Caco-2 (cell line): ENCODE measurements around the gene OR51G1. TPM values are rescaled to one million over a fixed set of nuclear protein-coding genes. Genes with fewer than 3 reads are reported as not detected.

ENCODE experiments used
- BruUV-seq: library from RNA; stranded (reverse); fragments of 400-500 nt; replicated peaks from 2 replicates; lab custom pipeline; 2021; lab: Mats Ljungman, UMichigan
- CTCF ChIA-PET: fragments of 300-600 bp; sonication (Branson Sonifier 250); formaldehyde crosslinking; loops from one replicate; lab custom pipeline; 2022; ENCODE audit warnings: antibody characterized with exemption; lab: Charles Lee
- POLR2A ChIA-PET: fragments of 300-600 bp; sonication (Branson Sonifier 250); formaldehyde crosslinking; loops from one replicate; lab custom pipeline; 2022; ENCODE audit warnings: antibody characterized with exemption; lab: Charles Lee
- DNase-seq, 2 experiments: peaks; one replicate each; pipeline versions ENCODE4 v3.0.0 to v3.0.0-alpha.2; 2020 to 2022
- H3K27me3 ChIP-seq: replicated peaks from 2 replicates; pipeline ENCODE4 v1.6.0; 2011; ENCODE audit warnings: low read length; ENCODE audit not compliant: control insufficient read depth, insufficient read depth
- H3K36me3 ChIP-seq: 2 replicates; pipeline ENCODE4 v1.5.1; 2011; ENCODE audit warnings: low read length; ENCODE audit not compliant: control insufficient read depth, insufficient read depth
- H3K4me1 ChIP-seq: fragments of 250-450 bp; sonication (Bioruptor Pico); 2 replicates; pipeline ENCODE4 v1.5.1; 2020; ENCODE audit warnings: mild to moderate bottlenecking
- H3K4me3 ChIP-seq: 2 replicates; pipeline ENCODE4 v1.5.1; 2011; ENCODE audit warnings: low read depth, mild to moderate bottlenecking, control low read depth, low read length
- H3K9me3 ChIP-seq: fragments of 250-450 bp; sonication (Bioruptor Pico); 2 replicates; pipeline ENCODE4 v1.5.1; 2020; ENCODE audit warnings: mild to moderate bottlenecking, moderate library complexity
- H3K27ac Mint-ChIP-seq: one replicate; pipeline ENCODE4 v1.8.0; 2022; ENCODE audit warnings: mixed read lengths; ENCODE audit not compliant: unreplicated experiment
- H3K27me3 Mint-ChIP-seq: one replicate; pipeline ENCODE4 v1.8.0; 2022; ENCODE audit warnings: mixed read lengths; ENCODE audit not compliant: insufficient read depth, unreplicated experiment
- H3K36me3 Mint-ChIP-seq: one replicate; pipeline ENCODE4 v1.8.0; 2022; ENCODE audit warnings: mild to moderate bottlenecking, mixed read lengths; ENCODE audit not compliant: insufficient read depth, unreplicated experiment
- H3K4me1 Mint-ChIP-seq: one replicate; pipeline ENCODE4 v1.8.0; 2022; ENCODE audit warnings: low read depth, mixed read lengths; ENCODE audit not compliant: unreplicated experiment
- H3K4me3 Mint-ChIP-seq: one replicate; pipeline ENCODE4 v1.8.0; 2022; ENCODE audit warnings: mild to moderate bottlenecking, moderate library complexity, mixed read lengths; ENCODE audit not compliant: unreplicated experiment
- H3K9me3 Mint-ChIP-seq: one replicate; pipeline ENCODE4 v1.8.0; 2022; ENCODE audit warnings: mixed read lengths; ENCODE audit not compliant: unreplicated experiment
- intact Hi-C: fragments of 100-400 bp; cut with micrococcal nuclease; formaldehyde crosslinking; loops from one replicate; pipeline ENCODE4 v1.10.0; 2022; ENCODE audit not compliant: unreplicated experiment
- total RNA-seq: library from RNA; stranded (reverse); gene quantifications from 2 replicates; pipeline ENCODE4 v1.2.3, GENCODE V29; 2022
- TF ChIP-seq, protein P1 (sequence below), 2 experiments: fragments of 200-600 bp in 1 of 2; IDR thresholded peaks; 1 replicate in 1 of 2; 2 replicates in 1 of 2; pipeline versions ENCODE4 v1.5.1 to v1.8.0; 2011 to 2022; ENCODE audit warnings: antibody characterized with exemption in 1 of 2, control low read depth in 1 of 2, inconsistent platforms in 1 of 2, low read depth in 1 of 2, low read length in 1 of 2, mild to moderate bottlenecking in 1 of 2, moderate library complexity in 1 of 2; ENCODE audit not compliant: insufficient read depth in 1 of 2, severe bottlenecking in 1 of 2, unreplicated experiment in 1 of 2

OR51G1 gene
- total RNA-seq, 1 experiment from 2014 or later, result not detected

DNA sequence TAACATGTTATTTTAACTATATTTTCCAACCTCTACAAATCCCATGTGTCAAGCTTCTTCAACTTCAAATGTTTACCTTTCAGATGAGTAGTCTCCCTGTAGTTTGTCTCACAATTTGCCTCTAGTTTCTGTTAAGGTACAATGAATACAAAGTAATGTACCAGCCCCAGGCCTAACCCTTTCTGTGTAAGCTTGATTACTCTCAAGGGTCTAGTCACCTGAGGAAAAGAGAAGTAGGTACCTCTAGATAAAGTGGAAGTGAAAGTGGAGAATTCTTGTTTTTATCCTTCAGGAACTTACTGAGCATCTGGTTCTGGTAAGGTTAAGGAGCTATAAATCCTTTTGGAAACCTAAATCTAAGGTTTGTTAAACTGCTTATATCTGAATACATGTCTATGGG, 20.7 kb downstream of the OR51G1 start, which contains the start of gene OR51A7:
Gene OR51A7, plus strand, starts transcription at position 300 of the 400 bp plus-strand sequence. CDS start 3,587 bp downstream, outside the sequence.
- no peaks in the 10 kb centered on the region for H3K36me3 ChIP-seq
- Mint-ChIP-seq H3K27me3 (peaks cover 14% of the 10 kb centered on the region), H3K36me3 (no peaks in the 10 kb centered on the region), H3K4me1 (no peaks in the 10 kb centered on the region), H3K9me3 (no peaks in the 10 kb centered on the region), H3K4me3 (no peak within 1 kb of the TSS), H3K27ac (no peak within 1 kb of the TSS)
- intact Hi-C loops, result no loop called here
- TF ChIP-seq, protein P1, sequence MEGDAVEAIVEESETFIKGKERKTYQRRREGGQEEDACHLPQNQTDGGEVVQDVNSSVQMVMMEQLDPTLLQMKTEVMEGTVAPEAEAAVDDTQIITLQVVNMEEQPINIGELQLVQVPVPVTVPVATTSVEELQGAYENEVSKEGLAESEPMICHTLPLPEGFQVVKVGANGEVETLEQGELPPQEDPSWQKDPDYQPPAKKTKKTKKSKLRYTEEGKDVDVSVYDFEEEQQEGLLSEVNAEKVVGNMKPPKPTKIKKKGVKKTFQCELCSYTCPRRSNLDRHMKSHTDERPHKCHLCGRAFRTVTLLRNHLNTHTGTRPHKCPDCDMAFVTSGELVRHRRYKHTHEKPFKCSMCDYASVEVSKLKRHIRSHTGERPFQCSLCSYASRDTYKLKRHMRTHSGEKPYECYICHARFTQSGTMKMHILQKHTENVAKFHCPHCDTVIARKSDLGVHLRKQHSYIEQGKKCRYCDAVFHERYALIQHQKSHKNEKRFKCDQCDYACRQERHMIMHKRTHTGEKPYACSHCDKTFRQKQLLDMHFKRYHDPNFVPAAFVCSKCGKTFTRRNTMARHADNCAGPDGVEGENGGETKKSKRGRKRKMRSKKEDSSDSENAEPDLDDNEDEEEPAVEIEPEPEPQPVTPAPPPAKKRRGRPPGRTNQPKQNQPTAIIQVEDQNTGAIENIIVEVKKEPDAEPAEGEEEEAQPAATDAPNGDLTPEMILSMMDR (IDR thresholded peaks at IDR 0.05; ENCODE audit: insufficient read depth in 1 of 2, low read depth in 1 of 2, low read length in 1 of 2, severe bottlenecking in 1 of 2, unreplicated experiment in 1 of 2), result no peak
- BruUV-seq, result no TSS peak
- H3K4me3 ChIP-seq, result no peak within 1 kb of the TSS
- no peaks in the 10 kb centered on the region for H3K4me1 ChIP-seq
- CTCF ChIA-PET, result no interaction called here
- POLR2A ChIA-PET, result no interaction called here
- DNase-seq, result no peak
- H3K9me3 ChIP-seq, result no peaks in the 10 kb centered on the region
- no peaks in the 10 kb centered on the region for H3K27me3 ChIP-seq

- H3K36me3 Mint-ChIP-seq, result no peaks in the 10 kb centered on the region
- intact Hi-C loops, result no loop called here
- POLR2A ChIA-PET, result no interaction called here
- H3K4me3 Mint-ChIP-seq, result no peak overlapping the region
- BruUV-seq, result no TSS peak
- TF ChIP-seq, protein P1 (IDR thresholded peaks at IDR 0.05; ENCODE audit: insufficient read depth in 1 of 2, low read depth in 1 of 2, low read length in 1 of 2, severe bottlenecking in 1 of 2, unreplicated experiment in 1 of 2), result peak in 1 of 2 experiments; percentile 5
- H3K4me1 ChIP-seq, result no peaks in the 10 kb centered on the region
- H3K9me3 Mint-ChIP-seq, result no peaks in the 10 kb centered on the region
- DNase-seq, result no peak
- no peaks in the 10 kb centered on the region; the same call in 1 of the 2 replicates for H3K27me3 ChIP-seq
- no peak overlapping the region for H3K4me3 ChIP-seq
- H3K27ac Mint-ChIP-seq, result no peak overlapping the region
- H3K4me1 Mint-ChIP-seq, result no peaks in the 10 kb centered on the region
- peaks cover 6% of the 10 kb centered on the region for H3K27me3 Mint-ChIP-seq
- no peaks in the 10 kb centered on the region for H3K9me3 ChIP-seq
- no peaks in the 10 kb centered on the region for H3K36me3 ChIP-seq
- CTCF ChIA-PET, result no interaction called here
Measured at GRCh38 chr11:4891996-4892640, 32.0 kb downstream of the OR51G1 start.

GRCh38 chr11:4890279-4890678, 33.9 kb downstream of the OR51G1 start:
- POLR2A ChIA-PET, result no interaction called here
- H3K27ac Mint-ChIP-seq, result no peak overlapping the region
- H3K36me3 Mint-ChIP-seq, result no peaks in the 10 kb centered on the region
- H3K4me1 Mint-ChIP-seq, result no peaks in the 10 kb centered on the region
- Histone ChIP-seq H3K27me3 (no peaks in the 10 kb centered on the region; the same call in 1 of the 2 replicates), H3K4me1 (no peaks in the 10 kb centered on the region), H3K9me3 (no peaks in the 10 kb centered on the region), H3K36me3 (no peaks in the 10 kb centered on the region), H3K4me3 (no peak overlapping the region)
- H3K9me3 Mint-ChIP-seq, result no peaks in the 10 kb centered on the region
- CTCF ChIA-PET, result no interaction called here
- peaks cover 2% of the 10 kb centered on the region for H3K27me3 Mint-ChIP-seq
- intact Hi-C loops, result no loop called here
- no peak overlapping the region for H3K4me3 Mint-ChIP-seq
- TF ChIP-seq, protein P1 (IDR thresholded peaks at IDR 0.05; ENCODE audit: insufficient read depth in 1 of 2, low read depth in 1 of 2, low read length in 1 of 2, severe bottlenecking in 1 of 2, unreplicated experiment in 1 of 2), result no peak
- DNase-seq, result no peak
- no TSS peak for BruUV-seq
